Activated naive CD4-positive, alpha-beta T cell treated with anti-CD3 and anti-CD28 coated beads for 36 hours (primary cell): ENCODE results near the gene THRAP3. TPM values are rescaled to one million over a fixed set of nuclear protein-coding genes. Genes with fewer than 3 reads are reported as not detected.
A peak's percentile ranks its signal among the peaks of the same experiment; 100 is the strongest.

ENCODE experiments used
- CTCF ChIA-PET: fragments of 350-600 bp; sonication (Branson Sonifier 250); formaldehyde crosslinking; loops from one replicate; lab custom pipeline; 2021; ENCODE audit warnings: antibody characterized with exemption; lab: Charles Lee
- DNase-seq: peaks from one replicate; pipeline ENCODE4 v3.0.0-alpha.2; 2020
- H3K27ac Mint-ChIP-seq: one replicate; pipeline ENCODE4 v1.8.0; 2021; ENCODE audit warnings: mild to moderate bottlenecking, mixed read lengths
- H3K27me3 Mint-ChIP-seq: one replicate; pipeline ENCODE4 v1.8.0; 2021; ENCODE audit warnings: low read depth, mixed read lengths
- H3K36me3 Mint-ChIP-seq: one replicate; pipeline ENCODE4 v1.8.0; 2021; ENCODE audit warnings: low read depth, mixed read lengths
- H3K4me1 Mint-ChIP-seq: one replicate; pipeline ENCODE4 v1.8.0; 2021; ENCODE audit warnings: low read depth, mixed read lengths
- H3K4me3 Mint-ChIP-seq: one replicate; pipeline ENCODE4 v1.8.0; 2021; ENCODE audit warnings: mild to moderate bottlenecking, moderate library complexity, mixed read lengths
- H3K9me3 Mint-ChIP-seq: one replicate; pipeline ENCODE4 v1.8.0; 2021; ENCODE audit warnings: mixed read lengths
- intact Hi-C: fragments of 100-400 bp; cut with micrococcal nuclease; formaldehyde crosslinking; loops from one replicate; pipeline ENCODE4 v1.15.1; 2023
- total RNA-seq, 2 experiments: library from RNA; stranded (reverse); gene quantifications; one replicate each; pipeline ENCODE4 v1.2.3, GENCODE V29; 2021

The THRAP3 gene, protein sequence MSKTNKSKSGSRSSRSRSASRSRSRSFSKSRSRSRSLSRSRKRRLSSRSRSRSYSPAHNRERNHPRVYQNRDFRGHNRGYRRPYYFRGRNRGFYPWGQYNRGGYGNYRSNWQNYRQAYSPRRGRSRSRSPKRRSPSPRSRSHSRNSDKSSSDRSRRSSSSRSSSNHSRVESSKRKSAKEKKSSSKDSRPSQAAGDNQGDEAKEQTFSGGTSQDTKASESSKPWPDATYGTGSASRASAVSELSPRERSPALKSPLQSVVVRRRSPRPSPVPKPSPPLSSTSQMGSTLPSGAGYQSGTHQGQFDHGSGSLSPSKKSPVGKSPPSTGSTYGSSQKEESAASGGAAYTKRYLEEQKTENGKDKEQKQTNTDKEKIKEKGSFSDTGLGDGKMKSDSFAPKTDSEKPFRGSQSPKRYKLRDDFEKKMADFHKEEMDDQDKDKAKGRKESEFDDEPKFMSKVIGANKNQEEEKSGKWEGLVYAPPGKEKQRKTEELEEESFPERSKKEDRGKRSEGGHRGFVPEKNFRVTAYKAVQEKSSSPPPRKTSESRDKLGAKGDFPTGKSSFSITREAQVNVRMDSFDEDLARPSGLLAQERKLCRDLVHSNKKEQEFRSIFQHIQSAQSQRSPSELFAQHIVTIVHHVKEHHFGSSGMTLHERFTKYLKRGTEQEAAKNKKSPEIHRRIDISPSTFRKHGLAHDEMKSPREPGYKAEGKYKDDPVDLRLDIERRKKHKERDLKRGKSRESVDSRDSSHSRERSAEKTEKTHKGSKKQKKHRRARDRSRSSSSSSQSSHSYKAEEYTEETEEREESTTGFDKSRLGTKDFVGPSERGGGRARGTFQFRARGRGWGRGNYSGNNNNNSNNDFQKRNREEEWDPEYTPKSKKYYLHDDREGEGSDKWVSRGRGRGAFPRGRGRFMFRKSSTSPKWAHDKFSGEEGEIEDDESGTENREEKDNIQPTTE
- total RNA-seq = 100 to 1,000 TPM; 128 to 133 TPM

- H3K9me3 Mint-ChIP-seq = no peaks in the 10 kb centered on the region
Observed at GRCh38 chr1:36223996-36224536, at the start of gene THRAP3. Gene THRAP3, plus strand, starts transcription at chr1:36224443. Its CDS starts 58,121 bp downstream, at chr1:36282564.

GRCh38 chr1:36174713-36175112 lies 49.5 kb upstream of the THRAP3 start:
- DNase-seq = no peak
- H3K27ac Mint-ChIP-seq = no peak overlapping the region
- H3K36me3 Mint-ChIP-seq = peaks cover 28% of the 10 kb centered on the region
- no peaks in the 10 kb centered on the region for H3K9me3 Mint-ChIP-seq
- CTCF ChIA-PET = no interaction called here
- intact Hi-C loops = no loop called here
- H3K27me3 Mint-ChIP-seq = no peaks in the 10 kb centered on the region
- no peak overlapping the region for H3K4me3 Mint-ChIP-seq
- H3K4me1 Mint-ChIP-seq = peaks cover 14% of the 10 kb centered on the region

More at GRCh38 chr1:36223996-36224536, at the start of gene THRAP3:
- intact Hi-C loops = loop anchor here (1.0 to 5.0 kb wide), 10 partner anchors 57 to 1253 kb away; partner anchors contain the start of genes AGO3, MRPS15, OSCP1 and TRAPPC3
- DNase-seq = peak; percentile 100
- H3K27me3 Mint-ChIP-seq = no peaks in the 10 kb centered on the region
- peaks cover 38% of the 10 kb centered on the region for H3K4me1 Mint-ChIP-seq
- peak within 1 kb of the TSS; percentile 98 for H3K27ac Mint-ChIP-seq
- H3K4me3 Mint-ChIP-seq = peak within 1 kb of the TSS; percentile 90
- peaks cover 25% of the 10 kb centered on the region for H3K36me3 Mint-ChIP-seq
- CTCF ChIA-PET = interaction anchor here (0.9 to 2.7 kb wide), 10 partner anchors 23 to 196 kb away, joined by 3 to 24 read pairs (median 4); partner anchors contain the start of genes SH3D21 and TRAPPC3

- Mint-ChIP-seq H3K36me3 (peaks cover 35% of the 10 kb centered on the region), H3K4me1 (peaks cover 14% of the 10 kb centered on the region), H3K27ac (no peak overlapping the region), H3K4me3 (no peak overlapping the region), H3K9me3 (no peaks in the 10 kb centered on the region), H3K27me3 (no peaks in the 10 kb centered on the region)
- CTCF ChIA-PET = no interaction called here
- DNase-seq = no peak
- intact Hi-C loops = no loop called here
Observed at GRCh38 chr1:36175137-36176095, 48.8 kb upstream of the THRAP3 start.

DNA sequence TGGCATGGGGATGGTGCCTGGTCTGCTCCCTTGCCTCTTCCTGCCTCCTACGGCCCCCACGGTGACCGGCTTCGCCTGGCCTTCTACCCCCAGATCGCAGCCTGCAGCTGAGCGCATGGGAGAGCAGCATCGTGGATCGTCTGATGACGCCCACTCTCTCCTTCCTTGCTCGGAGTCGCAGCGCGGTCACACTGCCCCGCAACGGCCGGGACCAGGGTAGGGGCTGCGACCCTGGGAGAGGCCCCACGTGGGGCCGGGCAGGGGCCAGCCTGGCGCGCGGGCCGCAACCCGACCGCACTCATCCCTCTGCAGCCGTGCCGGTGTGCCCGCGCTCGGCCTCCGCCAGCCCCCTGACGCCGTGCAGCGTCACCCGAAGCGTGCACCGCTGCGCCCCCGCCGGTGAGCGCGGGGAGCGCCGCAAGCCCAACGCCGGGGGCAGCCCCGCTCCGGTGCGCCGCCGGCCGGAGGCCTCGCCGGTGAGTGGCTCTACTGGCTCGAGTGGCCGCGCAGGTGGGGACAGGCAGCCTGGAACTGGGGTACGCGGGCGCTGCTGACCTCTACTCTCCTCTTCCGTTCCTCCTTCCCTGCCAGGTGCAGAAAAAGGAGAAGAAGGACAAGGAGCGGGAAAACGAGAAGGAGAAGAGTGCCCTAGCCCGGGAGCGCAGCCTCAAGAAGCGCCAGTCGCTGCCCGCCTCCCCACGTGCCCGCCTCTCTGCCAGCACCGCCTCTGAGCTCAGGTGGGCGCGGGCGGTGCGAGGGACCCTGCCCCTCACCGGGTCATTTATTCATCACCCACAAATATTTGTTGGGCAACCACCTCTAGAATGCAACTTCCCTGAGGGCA lies 47.9 kb upstream of the THRAP3 start:
- intact Hi-C loops = no loop called here

DNA sequence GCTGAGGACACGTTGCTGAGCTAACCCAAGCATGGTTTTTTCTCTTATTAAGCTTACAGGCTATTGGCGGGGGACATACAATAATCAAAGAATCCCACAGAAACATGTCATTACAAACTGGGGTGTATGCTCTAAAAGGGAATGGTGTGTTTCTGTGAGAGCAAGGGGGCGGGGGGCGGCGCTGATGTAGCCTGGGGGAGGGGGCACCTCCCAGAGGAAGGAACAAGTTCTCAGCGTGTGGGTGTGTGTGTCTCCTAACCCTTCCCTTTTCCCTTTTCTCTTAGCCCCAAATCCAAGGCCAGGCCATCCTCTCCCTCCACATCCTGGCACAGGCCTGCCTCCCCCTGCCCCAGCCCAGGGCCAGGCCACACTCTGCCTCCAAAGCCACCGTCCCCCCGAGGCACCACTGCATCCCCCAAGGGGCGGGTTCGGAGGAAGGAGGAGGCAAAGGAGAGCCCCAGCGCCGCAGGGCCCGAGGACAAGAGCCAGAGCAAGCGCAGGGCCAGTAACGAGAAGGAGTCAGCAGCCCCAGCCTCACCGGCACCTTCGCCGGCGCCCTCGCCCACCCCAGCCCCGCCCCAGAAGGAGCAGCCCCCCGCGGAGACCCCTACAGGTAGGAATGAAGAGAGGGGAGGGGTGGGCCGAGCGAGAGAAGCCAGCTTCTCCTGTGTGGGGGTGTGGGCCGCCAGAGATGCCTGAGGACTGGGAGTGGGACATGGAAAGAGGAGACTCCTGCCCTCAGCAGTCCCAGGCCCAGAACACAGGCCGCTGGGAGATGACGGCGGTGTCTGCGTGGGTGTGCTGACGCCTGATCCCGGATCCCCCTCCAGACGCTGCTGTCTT lies 46.4 kb upstream of the THRAP3 start:
- H3K36me3 Mint-ChIP-seq = peaks cover 36% of the 10 kb centered on the region

More for the DNA sequence above, 47.9 kb upstream of the THRAP3 start:
- no peak overlapping the region for H3K27ac Mint-ChIP-seq
- H3K36me3 Mint-ChIP-seq = peaks cover 39% of the 10 kb centered on the region
- peaks cover 14% of the 10 kb centered on the region for H3K4me1 Mint-ChIP-seq
- H3K27me3 Mint-ChIP-seq = no peaks in the 10 kb centered on the region
- CTCF ChIA-PET = no interaction called here
- no peaks in the 10 kb centered on the region for H3K9me3 Mint-ChIP-seq
- no peak for DNase-seq
- H3K4me3 Mint-ChIP-seq = no peak overlapping the region

DNA sequence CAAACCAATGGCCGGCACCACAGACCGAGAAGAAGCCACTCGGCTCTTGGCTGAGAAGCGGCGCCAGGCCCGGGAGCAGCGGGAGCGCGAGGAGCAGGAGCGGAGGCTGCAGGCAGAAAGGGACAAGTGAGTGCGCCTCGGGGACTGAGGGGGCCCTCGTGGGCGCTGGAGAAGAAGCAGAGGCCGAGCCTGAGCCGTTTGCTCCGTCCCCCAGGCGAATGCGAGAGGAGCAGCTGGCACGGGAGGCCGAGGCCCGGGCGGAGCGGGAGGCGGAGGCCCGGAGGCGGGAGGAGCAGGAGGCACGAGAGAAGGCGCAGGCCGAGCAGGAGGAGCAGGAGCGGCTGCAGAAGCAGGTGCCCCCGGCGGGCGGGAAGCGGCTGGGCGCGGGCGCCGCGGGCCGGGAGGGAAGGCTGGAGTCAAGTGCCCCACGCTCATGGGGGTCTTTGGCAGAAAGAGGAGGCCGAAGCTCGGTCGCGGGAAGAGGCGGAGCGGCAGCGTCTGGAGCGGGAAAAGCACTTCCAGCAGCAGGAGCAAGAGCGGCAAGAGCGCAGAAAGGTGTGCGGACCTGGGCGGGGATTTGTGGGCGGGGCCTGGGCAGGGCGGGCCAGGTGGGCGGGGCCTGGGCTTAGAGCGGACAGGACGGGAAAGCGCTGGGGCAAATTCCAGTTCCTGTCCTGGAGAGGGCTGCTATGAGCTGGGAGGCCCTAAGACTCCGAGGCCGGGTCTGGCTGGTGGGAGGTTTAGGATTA lies 45.6 kb upstream of the THRAP3 start:
- H3K36me3 Mint-ChIP-seq = peaks cover 31% of the 10 kb centered on the region
- DNase-seq = no peak
- no peaks in the 10 kb centered on the region for H3K9me3 Mint-ChIP-seq
- CTCF ChIA-PET = no interaction called here
- H3K27me3 Mint-ChIP-seq = no peaks in the 10 kb centered on the region
- peaks cover 3% of the 10 kb centered on the region for H3K4me1 Mint-ChIP-seq
- no peak overlapping the region for H3K27ac Mint-ChIP-seq
- no peak overlapping the region for H3K4me3 Mint-ChIP-seq
- intact Hi-C loops = no loop called here

More for the DNA sequence above, 46.4 kb upstream of the THRAP3 start:
- intact Hi-C loops = no loop called here
- no peak overlapping the region for H3K27ac Mint-ChIP-seq
- peaks cover 8% of the 10 kb centered on the region for H3K4me1 Mint-ChIP-seq
- no peaks in the 10 kb centered on the region for H3K27me3 Mint-ChIP-seq
- H3K4me3 Mint-ChIP-seq = no peak overlapping the region
- H3K9me3 Mint-ChIP-seq = no peaks in the 10 kb centered on the region
- CTCF ChIA-PET = interaction anchor here (1.2 kb wide), 1 partner anchor 10 kb away, joined by 3 read pairs; no protein-coding TSS in a partner anchor
- no peak for DNase-seq

DNA sequence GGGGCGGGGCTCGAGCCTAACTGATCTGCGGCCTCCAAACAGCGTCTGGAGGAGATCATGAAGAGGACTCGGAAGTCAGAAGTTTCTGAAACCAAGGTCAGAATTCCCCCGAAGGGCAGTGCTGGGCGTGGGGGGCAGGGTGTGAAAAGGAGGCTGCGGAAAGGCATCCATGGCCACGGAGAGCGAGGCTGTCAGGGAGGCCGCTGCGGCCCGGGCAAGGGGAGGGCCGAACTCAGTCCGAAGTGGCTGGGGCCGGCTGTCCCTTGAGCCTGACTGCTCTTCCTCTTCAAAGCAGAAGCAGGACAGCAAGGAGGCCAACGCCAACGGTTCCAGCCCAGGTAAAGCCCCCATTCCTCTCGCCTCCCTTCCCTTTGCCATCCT lies 45.0 kb upstream of the THRAP3 start:
- no peaks in the 10 kb centered on the region for H3K27me3 Mint-ChIP-seq
- intact Hi-C loops = no loop called here
- CTCF ChIA-PET = no interaction called here

GRCh38 chr1:36182734-36183133 lies 41.5 kb upstream of the THRAP3 start:
- no peak for DNase-seq
- peaks cover 2% of the 10 kb centered on the region for H3K4me1 Mint-ChIP-seq
- CTCF ChIA-PET = interaction anchor here (0.6 to 2.0 kb wide), 6 partner anchors 9 to 48 kb away, joined by 3 to 9 read pairs (median 4); partner anchors contain the start of gene TRAPPC3
- no peak overlapping the region for H3K27ac Mint-ChIP-seq
- intact Hi-C loops = no loop called here
- no peaks in the 10 kb centered on the region for H3K9me3 Mint-ChIP-seq
- H3K4me3 Mint-ChIP-seq = no peak overlapping the region
- peaks cover 17% of the 10 kb centered on the region for H3K36me3 Mint-ChIP-seq
- no peaks in the 10 kb centered on the region for H3K27me3 Mint-ChIP-seq

More for the DNA sequence above, 45.0 kb upstream of the THRAP3 start:
- Mint-ChIP-seq H3K4me3 (no peak overlapping the region), H3K9me3 (no peaks in the 10 kb centered on the region), H3K4me1 (no peaks in the 10 kb centered on the region), H3K27ac (no peak overlapping the region), H3K36me3 (peaks cover 26% of the 10 kb centered on the region)
- no peak for DNase-seq

GRCh38 chr1:36183309-36183856 lies 40.9 kb upstream of the THRAP3 start:
- Mint-ChIP-seq H3K4me1 (peaks cover 4% of the 10 kb centered on the region), H3K4me3 (no peak overlapping the region), H3K9me3 (no peaks in the 10 kb centered on the region), H3K27me3 (no peaks in the 10 kb centered on the region), H3K27ac (no peak overlapping the region), H3K36me3 (peaks cover 17% of the 10 kb centered on the region)
- DNase-seq = no peak
- intact Hi-C loops = no loop called here
- CTCF ChIA-PET = interaction anchor here (0.9 to 2.0 kb wide), 5 partner anchors 8 to 49 kb away, joined by 3 to 9 read pairs (median 4); partner anchors contain the start of gene TRAPPC3
